ENCODE measurements around the gene SENP1.

SENP1 gene

GRCh38 chr12:48017921-48018617, 87.8 kb downstream of the SENP1 start:
- DNase-seq (ENCODE audit: low read depth in 3 of 3) = no peak

GRCh38 chr12:48017496-48017895, 88.4 kb downstream of the SENP1 start:
- DNase-seq (ENCODE audit: low read depth in 3 of 3) = no peak

- no peak for DNase-seq (ENCODE audit: low read depth in 3 of 3)
Observed at GRCh38 chr12:48016373-48017020, 89.4 kb downstream of the SENP1 start.

GRCh38 chr12:48015954-48016353, 89.9 kb downstream of the SENP1 start:
- no peak for DNase-seq (ENCODE audit: low read depth in 3 of 3)

GRCh38 chr12:48015129-48015528, 90.8 kb downstream of the SENP1 start:
- no peak for DNase-seq (ENCODE audit: low read depth in 3 of 3)

GRCh38 chr12:48013287-48013686, 92.6 kb downstream of the SENP1 start:
- DNase-seq (ENCODE audit: low read depth in 3 of 3) = no peak

GRCh38 chr12:48012070-48012469, 93.8 kb downstream of the SENP1 start:
- DNase-seq (ENCODE audit: low read depth in 3 of 3) = no peak

GRCh38 chr12:48010366-48010970, 95.4 kb downstream of the SENP1 start:
- DNase-seq (ENCODE audit: low read depth in 3 of 3) = no peak

- no peak for DNase-seq (ENCODE audit: low read depth in 3 of 3)
Observed at GRCh38 chr12:48009471-48009870, 96.4 kb downstream of the SENP1 start.

GRCh38 chr12:48008950-48009349, 96.9 kb downstream of the SENP1 start:
- DNase-seq (ENCODE audit: low read depth in 3 of 3) = no peak

GRCh38 chr12:48008349-48008748, 97.5 kb downstream of the SENP1 start:
- no peak for DNase-seq (ENCODE audit: low read depth in 3 of 3)

- DNase-seq (ENCODE audit: low read depth in 3 of 3) = no peak
Observed at GRCh38 chr12:48007206-48007605, 98.7 kb downstream of the SENP1 start.

GRCh38 chr12:48005750-48006021, 100.2 kb downstream of the SENP1 start:
- no peak for DNase-seq (ENCODE audit: low read depth in 3 of 3)

- DNase-seq (ENCODE audit: low read depth in 3 of 3) = no peak
Observed at GRCh38 chr12:48005001-48005749, 100.7 kb downstream of the SENP1 start.

- no peak for DNase-seq (ENCODE audit: low read depth in 3 of 3)
Observed at GRCh38 chr12:48004053-48004941, 101.6 kb downstream of the SENP1 start, which contains the start of gene COL2A1. TSS of gene COL2A1 (minus strand) at chr12:48004476. CDS start at chr12:48004321, 155 bp downstream.

- DNase-seq (ENCODE audit: low read depth in 3 of 3) = no peak
Observed at GRCh38 chr12:48003226-48004052, 102.4 kb downstream of the SENP1 start.

GRCh38 chr12:48002773-48003218, 103.1 kb downstream of the SENP1 start:
- DNase-seq (ENCODE audit: low read depth in 3 of 3) = no peak

- DNase-seq (ENCODE audit: low read depth in 3 of 3) = no peak
Observed at GRCh38 chr12:48002414-48002730, 103.5 kb downstream of the SENP1 start.

- no peak for DNase-seq (ENCODE audit: low read depth in 3 of 3)
Observed at GRCh38 chr12:48001505-48002413, 104.1 kb downstream of the SENP1 start.
